Activated CD4-positive, alpha-beta T cell treated with anti-CD3 and anti-CD28 coated beads for 4 hours (primary cell): ENCODE data around the gene PHACTR1.

Experiments
- DNase-seq, 2 donors: peaks; one replicate each; pipeline ENCODE4 v3.0.0-alpha.2; 2020

Gene PHACTR1

DNA sequence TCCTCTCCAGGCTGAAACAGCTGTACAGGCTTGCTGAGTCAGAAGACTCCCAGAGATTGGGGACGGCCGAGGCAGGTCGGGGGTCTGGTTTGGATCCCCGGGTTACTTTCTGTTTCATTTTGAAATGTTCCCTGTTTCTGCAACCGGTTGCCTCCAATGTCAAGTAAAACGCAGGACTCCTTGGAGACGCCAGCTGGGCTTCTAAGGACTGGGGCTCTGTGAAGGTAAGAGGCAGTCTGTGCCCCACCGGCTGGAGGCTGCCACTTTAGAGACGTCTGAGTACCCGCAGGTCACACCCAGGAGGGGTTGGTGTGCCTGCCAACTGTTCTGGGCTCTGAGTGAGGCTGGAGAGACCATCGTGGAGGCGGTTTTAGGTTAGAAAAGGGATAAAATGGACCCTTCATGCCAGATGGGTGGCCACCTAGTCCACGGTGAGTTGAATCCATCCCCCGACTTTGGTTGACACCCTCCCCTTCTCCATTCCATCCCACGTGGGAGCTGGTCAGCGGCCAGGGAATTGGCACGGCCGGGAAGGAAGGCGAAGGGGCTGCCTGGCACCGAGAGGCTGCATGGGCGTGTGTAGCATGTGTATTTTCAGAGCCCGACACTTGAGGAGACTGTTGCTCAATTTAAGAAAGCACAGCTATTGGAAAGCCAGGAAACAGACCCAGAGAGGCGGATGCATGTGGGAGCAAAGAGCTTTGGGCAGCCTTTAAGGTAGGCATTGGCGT lies 240.9 kb downstream of the PHACTR1 start:
- DNase-seq: peak; percentile 1 to 3

DNA sequence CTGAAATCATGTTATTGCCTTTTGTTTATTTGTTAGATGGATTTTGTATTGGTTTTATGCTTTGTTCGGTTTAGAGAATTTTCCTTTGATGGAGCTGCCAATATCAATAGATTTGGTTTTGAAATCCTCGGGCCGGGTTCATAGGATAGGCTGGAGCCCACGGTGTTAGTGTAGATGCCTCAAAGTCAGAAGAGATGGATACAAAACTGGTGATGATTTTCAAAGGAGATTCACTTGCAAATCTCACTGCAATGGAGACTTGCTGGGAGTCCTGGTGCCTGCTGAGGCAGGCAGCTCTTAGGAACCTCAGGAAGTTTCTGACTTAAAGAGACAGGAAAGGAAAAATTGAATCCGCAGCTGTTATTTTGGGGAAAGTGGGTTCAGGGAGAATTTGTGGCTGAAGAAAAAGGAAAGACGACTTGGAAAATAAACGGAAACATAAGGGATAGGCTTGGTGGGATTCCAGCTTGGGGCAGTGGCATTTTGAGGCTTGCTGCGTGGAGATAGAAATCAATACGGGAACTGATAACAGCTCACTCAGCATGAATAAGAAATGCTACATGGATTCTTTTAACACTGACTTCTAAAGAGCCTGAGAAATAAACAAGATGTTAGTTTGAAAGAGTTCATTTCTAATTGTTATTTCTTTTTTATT lies 241.6 kb downstream of the PHACTR1 start:
- DNase-seq: no peak

DNA sequence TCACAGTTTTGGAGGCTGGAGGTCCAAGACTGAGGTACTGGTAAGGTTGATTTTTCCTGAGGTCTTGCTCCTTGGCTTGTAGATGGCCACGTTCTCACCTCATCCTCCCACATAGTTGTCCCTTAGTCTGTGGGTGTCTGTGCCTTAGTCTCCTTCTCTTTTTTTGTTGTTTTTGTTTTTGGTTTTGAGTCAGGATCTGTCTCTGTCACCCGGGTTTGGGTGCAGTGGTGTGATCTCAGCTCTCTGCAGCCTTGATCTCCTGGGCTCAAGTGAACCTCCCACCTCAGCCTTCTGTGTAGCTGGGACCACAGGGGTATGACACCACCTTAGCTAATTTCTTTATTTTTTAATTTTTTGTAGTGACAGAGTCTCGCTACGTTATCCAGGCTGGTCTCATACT lies 245.2 kb downstream of the PHACTR1 start:
- no peak for DNase-seq

DNA sequence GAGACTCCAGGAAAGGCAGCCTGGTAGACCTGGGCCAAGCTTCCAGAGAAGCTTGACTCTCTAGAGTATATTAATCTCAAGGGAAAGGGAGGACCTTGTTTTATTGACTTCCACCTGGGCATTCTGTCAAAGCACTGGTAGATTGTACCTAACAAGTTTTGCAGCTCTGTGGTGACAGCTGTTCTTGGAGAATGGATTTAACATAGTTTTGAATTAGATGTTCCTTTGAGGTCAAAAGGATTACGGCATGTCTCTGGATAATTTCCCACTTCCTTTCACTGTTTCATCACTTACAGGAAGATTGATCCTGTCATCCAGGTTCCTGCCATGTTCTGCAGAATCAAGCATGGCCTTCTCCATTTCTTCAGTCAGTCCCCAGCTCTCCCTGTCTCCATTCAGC lies 246.0 kb downstream of the PHACTR1 start:
- no peak for DNase-seq

DNA sequence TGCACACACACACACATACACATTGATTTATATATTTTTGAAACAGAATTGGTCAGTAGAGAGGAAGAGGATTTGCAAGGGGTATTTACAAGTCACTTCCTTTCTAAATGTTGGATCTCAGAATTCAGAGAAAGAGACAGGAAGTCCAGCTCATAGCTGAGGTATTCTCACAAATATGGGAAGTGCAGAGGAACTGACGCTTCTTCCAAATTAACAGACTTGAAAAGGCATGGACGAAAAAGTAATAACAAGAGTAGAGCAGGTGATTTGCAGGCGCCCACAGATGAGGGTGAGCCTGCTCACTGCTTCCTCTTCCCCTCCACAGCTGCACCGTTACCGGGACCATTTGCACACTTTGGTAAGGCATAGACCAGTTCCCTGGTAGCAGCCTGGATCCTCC lies 246.4 kb downstream of the PHACTR1 start:
- no peak for DNase-seq

DNA sequence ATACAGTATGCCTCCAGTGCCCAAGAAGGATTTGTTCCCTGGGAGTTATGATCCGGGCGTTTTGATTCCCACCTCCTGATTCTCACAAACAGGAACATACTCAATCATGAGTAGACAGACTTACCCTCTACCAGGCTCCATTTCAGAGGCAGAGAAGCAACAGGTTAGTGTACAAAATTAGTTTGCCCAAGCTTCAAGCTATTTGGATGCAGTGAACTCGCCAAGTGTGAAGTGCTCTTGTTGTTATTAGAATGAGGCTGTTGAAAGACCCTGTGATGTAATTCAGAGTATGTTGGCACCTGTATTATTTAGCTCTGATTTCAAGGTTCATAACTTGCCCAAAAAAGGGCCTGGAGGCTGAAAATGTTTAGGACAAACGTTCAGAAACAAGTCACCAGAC lies 247.0 kb downstream of the PHACTR1 start:
- DNase-seq: no peak

DNA sequence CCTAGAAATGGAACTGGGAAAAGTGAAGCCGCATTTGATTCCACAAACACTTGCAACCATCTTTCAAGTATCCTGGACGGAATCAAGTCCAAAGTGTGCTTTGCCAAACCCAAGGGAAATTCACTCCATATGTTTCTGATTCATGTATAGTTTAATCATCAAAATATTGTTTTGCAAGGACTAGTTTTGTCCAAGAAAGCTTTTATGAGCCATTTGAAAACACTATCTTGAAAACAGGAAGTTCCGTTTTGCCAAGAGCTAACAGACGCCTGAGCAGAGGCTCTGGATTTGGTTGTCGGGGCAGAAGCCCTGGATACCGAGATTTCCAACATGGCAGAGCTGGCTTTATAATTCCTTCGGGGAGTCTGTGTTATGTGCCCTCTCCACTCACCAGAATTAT lies 251.1 kb downstream of the PHACTR1 start:
- DNase-seq: no peak

DNA sequence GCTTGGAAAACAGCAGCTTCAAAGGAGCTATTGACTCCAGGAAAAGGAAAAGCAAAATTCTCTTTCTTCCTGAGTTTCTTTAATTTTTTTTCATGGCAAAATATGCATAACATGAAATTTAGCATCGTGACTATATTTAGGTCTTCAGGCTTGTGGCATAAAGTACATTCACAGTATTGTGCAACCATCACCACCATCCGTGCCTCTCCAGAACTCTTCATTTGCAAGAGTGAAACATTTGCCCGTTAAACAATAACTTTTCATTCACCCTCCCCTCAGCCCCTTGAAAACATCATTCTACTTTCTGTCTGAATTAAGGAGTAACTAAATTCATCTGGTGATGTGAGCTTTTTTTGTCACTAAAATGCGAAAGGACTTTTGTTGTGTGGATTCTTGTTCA lies 251.7 kb downstream of the PHACTR1 start:
- DNase-seq: no peak

DNA sequence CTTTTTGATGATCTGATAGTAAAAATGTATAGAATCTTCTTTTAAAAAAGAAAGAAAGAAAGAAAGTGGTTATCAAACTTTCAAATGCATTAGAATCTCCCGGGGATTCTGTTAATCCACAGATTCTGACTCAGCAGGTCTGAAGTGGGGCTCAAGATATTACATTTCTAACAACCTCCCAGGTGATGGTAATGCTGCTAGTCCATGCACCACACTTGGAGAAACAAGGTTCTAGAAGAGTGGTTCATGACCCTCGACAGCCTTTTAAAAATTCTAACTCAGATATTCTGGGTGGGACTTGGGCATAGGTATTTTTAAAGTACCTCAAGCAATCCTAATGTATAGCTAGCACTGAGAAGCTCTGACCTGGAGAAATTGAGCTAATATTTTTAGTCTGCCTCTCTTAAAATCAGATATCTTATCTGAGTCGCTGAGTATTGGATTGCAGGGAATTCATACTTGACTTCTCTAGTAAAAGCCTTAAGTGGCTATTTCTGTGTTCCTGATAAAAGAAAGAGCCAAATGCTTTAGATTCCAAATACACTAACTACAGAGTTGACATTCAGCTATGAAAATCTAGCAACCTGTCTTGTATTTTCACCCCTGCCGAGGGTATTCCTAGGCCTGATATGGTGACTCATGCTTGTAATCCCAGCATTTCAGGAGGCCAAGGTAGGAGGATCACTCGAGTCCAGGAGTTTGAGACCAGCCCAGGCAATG lies 252.4 kb downstream of the PHACTR1 start:
- no peak for DNase-seq

DNA sequence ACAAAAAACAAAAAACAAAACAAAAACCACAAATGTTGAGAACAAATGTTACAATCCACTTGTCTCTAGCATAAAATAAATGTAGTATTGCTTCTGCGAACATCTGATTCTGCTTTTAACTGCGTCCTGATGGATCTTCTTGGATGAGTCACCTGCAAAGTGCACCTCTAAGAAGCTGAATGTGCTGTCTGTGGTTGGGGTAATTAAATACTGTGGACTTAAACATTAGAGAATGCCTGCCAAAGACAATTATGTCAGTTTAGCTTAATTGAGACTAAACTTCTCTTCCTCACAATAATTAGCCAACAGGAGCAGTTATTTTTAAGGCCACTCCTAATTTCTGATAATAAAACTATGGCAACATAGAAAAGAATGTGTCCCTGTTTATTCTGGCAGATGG lies 253.4 kb downstream of the PHACTR1 start:
- DNase-seq: no peak

DNA sequence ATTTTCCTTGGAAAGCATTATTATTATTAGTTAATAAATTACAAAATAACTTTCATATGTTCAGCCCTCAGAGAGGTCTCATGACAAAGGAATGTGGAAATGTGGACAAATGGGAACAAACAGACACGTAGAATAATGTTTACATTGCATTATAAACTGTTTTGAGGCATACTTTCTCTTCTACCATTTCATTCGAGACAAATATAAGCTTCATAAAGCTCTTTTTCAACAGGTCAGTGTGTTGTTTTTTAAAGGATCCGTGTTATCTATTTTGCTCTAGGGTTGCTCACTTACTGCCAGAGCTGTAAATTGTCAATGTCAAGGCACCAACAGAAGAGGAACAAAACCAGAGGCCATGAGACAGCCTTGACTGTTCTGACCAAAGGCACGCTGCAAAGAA lies 256.8 kb downstream of the PHACTR1 start:
- DNase-seq: no peak

DNA sequence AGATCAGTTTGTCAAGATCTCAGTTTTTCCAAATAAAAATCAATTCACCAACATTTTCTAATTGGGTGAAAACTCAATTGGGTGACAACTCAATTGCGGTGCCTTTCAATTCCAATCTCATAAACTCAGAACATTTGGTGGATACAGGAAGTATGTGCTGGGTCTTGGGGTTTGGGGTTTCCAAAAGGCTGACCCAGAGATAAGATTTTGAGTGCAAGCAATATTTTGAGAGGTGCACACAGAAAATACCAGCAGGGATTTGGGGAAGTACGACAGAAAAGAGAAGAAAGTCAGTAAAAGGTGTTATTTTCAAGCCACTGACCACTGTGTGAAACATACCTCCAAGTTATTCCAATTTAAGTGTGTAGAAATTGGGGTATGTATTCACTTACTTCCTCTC lies 258.0 kb downstream of the PHACTR1 start:
- DNase-seq: no peak

DNA sequence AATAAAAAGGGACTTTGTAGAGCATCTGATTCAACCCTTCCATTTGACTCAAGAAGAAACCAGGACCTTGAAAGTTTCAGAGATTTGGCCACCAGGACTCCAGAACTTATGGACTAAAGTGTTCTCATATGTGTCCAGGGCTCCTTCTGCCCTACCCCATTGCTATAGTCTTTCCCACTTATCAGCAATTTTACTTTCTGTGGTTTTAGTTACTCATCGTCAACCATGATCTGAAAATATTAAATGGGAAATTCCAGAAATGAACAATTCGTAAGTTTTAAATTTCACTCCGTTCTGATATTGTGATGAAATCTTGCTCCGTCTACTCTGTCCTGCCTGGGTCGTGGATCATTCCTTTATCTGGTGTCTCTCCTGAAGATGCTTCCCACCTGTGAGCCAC lies 259.8 kb downstream of the PHACTR1 start:
- no peak for DNase-seq

DNA sequence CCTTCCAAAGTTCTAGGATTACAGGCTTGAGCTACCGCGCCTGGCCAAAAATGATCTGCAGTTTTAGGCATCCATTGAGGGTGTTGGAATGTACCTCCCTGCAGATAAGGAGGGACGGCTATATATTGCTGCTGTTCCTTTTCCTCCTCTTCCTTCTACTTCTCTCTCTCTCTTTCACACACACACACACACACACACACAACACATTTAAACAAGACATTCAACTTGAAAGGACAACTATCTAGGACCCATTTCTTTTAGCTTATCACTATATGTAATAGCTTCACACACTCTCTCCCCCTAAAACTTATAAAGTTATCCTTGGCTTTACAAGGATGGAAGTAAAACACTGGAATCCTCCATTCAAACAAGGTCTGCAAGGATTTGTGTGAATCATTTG lies 260.6 kb downstream of the PHACTR1 start:
- no peak for DNase-seq

DNA sequence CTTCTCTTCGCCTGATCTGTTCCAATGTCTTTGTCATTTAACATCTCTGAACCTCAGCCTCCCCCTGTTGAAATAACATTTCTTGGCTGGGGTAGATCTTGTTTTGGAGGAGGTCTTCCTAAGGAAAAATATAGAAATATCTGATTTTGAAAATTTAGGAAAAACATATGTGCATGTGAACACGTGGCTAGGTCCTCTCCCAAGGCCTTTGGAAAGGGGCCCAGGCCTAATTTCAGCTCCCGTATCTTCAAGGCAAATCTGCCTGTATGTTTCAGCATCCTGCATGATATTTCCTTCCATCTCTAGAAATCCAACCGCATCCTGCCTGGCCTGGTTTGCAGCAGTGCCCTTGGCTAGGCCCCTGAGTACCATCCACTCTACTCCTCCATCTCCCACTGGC lies 261.2 kb downstream of the PHACTR1 start:
- DNase-seq: no peak

DNA sequence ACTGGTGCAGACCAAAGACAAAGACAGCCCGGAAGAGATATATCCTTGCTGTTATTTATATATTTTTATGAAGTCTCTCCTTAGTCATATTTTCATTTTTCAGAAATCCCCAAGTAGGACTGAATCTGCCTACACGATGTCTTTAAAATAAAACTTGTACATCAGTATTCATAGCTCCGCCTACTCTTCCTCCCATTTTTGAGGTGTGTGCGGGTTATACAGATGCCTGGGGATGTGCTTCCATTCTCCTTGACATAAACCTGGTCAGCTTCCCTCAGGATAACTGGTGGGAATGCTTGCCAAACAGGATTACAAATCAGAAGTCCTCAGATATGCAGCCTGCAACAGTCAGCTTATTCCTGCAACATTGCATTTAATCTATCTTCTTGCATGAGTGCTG lies 264.2 kb downstream of the PHACTR1 start:
- no peak for DNase-seq

DNA sequence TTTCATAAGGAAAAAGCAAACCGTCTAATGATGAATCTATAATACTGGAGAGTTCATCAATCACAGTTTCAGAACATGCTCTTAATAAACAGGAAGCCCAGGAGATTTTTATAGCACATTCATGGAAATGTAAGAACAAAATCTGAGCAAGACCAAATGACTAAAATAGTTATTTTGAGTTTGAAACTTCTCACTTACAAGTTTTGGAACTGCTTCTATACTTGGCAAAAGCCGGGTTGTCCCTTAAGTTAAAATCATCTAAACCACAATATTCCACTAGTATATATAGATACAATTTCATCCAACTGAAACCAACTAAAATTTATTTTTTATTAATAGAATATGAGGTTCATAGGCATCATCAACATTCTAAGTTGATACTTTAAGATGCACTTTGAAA lies 268.2 kb downstream of the PHACTR1 start:
- DNase-seq: no peak

DNA sequence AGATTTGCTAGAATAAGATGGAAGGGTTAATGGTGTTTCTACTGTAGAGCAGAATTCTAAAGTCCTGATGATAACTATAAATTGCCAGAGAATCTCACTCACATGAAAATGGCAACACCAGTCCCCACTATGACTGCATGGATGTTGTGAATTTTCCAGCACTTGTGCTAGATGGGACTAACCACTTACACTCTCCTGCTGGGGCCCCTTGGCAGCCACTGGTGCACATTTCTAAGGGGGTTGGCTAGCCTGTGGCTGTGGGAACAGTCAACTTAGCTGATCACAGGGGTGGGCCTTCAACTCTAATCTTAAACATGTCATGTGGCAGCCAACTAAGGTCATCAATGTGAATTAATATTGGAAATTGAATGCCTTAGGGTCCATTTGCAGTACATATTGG lies 271.2 kb downstream of the PHACTR1 start:
- DNase-seq: no peak

DNA sequence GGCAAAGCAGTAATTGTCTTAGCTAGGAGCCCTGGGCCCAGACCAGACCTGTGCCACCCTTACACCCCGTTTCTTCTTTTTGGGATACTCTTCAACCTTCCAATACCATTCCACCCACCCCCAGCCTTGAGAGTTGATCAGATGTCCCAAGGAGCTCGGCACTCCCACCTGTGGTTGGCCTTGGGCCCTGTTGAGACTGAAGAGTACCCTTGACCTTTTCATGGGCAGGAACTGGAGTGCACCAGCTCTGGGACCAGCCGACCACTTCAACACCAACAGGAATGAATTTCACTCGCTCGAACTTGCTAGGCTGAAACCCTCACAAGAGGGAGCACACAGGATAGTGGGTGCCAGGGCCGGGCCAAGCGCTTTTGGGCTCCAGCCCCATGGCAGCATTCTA lies 273.6 kb downstream of the PHACTR1 start:
- DNase-seq: no peak

DNA sequence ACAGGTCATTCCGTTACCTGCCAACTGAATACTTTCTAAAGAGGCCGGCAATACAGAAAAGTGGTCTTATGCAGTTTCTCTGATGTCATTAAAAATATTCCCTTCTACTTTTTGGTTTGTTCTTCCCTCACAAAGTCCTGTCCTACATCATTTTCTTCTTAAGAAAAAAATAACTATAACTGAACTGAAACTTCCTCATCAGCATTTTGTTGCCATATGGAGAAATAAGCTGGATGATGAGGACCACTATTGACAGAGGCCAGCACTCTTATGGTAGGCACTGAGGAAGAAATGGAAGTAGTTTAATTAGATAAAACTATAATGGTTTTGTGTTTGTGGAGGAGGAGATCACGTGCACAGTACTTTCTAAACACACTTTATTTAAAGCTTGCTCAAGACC lies 274.9 kb downstream of the PHACTR1 start:
- no peak for DNase-seq

DNA sequence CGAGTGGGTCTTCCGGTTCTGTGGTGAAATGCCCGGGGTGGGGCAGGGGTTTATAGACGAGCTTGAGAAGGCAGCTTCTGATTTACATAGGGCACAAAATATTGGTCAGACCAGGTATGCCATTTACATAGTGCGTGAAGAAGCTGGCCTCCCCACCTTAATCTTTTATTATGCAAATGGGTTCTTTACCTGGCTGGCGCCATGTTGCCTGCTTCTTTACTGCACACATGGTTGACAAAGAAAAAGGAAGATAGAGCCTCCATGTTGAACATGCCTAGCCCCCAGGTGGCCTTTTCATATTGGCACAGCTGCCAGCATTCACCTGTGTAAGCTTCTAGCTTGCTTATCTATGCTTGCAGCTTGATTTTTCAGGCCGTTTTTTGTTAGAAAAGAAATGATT lies 276.2 kb downstream of the PHACTR1 start:
- no peak for DNase-seq

DNA sequence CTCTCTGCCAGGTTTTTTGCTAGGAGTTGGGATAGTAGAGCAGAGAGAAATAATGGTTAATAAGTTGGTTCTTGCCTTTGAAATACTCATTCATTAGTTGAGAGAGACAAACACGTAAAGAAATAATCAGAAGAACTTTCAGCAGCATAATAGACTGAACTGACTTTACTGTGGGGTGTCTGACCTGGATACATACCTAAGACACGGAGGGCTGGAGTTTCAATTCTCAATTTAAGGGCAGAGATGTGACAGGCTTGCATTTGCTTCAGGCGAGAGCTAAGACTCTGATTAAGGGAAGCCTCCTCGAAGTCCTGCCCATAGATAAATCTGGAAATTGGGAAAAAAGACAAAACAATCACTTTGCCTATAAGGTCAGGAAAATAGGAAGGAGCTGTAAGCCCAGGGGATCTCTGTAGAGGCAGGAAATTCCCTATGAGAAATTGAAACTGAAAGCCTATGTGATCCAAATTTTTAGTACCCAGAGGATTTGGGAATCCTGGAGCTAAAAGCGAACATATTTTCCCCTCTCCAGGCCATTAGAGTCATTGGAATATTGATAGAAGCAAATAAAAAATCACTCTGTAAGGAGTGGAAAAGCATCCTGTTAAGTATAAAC lies 276.8 kb downstream of the PHACTR1 start:
- DNase-seq: no peak

DNA sequence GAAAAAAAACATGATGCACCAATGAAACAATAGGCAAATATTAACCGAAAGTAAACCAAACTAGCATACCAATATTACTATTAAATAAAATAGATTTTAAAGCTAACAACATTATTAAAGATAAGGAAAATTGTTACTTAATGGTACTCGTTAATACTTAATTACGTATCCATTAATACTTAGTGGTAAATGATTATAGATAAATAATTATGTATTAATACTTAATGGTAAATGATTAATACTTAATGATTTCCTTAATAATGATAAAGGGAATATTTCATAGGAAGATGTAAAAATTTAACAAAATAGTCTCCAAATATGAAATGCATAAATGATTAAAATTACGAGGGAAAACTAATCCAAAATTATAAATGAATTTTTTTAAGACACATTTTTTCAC lies 278.9 kb downstream of the PHACTR1 start:
- no peak for DNase-seq

DNA sequence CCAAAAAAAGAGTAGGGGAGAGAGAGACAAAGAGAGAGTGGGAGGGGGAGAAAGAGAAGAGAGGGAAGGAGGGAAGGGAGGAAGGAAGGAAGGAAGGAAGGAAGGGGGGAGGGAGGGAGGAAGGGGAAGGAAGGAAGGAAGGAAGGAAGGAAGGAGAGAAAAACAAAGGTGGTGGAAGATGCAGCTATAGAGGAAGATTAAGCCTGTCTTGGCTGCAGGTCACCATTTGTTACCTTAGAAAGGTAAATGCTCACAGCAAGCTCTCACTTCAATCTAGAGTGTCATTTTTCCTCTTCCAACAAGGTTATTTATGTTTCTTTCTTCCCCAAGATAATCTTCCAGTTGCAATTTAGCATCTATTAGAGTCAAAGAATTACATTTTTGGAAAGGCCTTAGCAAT lies 284.0 kb downstream of the PHACTR1 start:
- no peak for DNase-seq
